22Rv1 (cell line): ENCODE results near the gene STOX2.

Experiments used
- ZFX ChIP-seq: fragments of 450-650 bp; IDR thresholded peaks from 2 replicates; pipeline ENCODE4 v1.6.1; 2017; ENCODE audit warnings: antibody characterized with exemption, borderline replicate concordance
- TF ChIP-seq, protein P1 (sequence below): fragments of 450-650 bp; IDR thresholded peaks from 2 replicates; pipeline ENCODE4 v1.5.1; 2017; ENCODE audit warnings: mild to moderate bottlenecking

DNA sequence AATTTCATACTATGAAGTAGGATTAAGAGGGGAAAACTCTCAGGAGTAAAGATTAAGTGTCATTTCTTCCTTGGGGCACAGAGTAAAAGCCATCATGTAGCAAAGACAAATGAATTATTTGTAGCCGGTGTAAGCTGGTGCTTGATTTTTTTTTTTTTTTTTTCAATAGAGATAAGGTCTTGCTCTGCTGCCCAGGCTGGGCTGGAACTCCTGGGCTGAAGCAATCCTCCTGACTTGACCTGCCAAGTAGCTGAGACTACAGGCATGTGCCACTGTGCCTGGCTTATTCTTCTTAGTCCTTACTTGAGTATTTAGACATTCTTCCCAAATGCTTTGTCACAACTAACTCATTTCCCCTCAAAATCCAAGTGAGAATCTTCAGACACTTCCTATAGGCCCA lies 125.7 kb downstream of the STOX2 start:
- TF ChIP-seq, protein P1, sequence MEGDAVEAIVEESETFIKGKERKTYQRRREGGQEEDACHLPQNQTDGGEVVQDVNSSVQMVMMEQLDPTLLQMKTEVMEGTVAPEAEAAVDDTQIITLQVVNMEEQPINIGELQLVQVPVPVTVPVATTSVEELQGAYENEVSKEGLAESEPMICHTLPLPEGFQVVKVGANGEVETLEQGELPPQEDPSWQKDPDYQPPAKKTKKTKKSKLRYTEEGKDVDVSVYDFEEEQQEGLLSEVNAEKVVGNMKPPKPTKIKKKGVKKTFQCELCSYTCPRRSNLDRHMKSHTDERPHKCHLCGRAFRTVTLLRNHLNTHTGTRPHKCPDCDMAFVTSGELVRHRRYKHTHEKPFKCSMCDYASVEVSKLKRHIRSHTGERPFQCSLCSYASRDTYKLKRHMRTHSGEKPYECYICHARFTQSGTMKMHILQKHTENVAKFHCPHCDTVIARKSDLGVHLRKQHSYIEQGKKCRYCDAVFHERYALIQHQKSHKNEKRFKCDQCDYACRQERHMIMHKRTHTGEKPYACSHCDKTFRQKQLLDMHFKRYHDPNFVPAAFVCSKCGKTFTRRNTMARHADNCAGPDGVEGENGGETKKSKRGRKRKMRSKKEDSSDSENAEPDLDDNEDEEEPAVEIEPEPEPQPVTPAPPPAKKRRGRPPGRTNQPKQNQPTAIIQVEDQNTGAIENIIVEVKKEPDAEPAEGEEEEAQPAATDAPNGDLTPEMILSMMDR: no peak
- TF ChIP-seq ZFX: no peak
